ENCODE results near the gene RAE1. TPM values are rescaled to one million over a fixed set of nuclear protein-coding genes. Genes with fewer than 3 reads are reported as not detected.

RAE1 gene
- total and polyA plus RNA-seq, 12 donors: 6.2 to 19.9 (median 15.5) TPM

GRCh38 chr20:57394121-57395082 is 43.3 kb downstream of the RAE1 start:
- DNase-seq: no peak
- WGBS, 2 donors: 52 to 62% methylated on average over 27 of the region's 27 CpGs
- H3K4me3 ChIP-seq: peak overlapping the region in 2 of 10 donors; percentile 1 to 71
- peaks cover 0 to 46% (median 9%) of the 10 kb centered on the region in 9 donors for H3K36me3 ChIP-seq
- intact Hi-C loops (cut with DNase I): loop anchor here in 6 of 10 donors (2.0 to 5.0 kb wide), 4 partner anchors 38 to 48 kb away; no protein-coding TSS in a partner anchor
- no peaks in the 10 kb centered on the region for H3K27me3 ChIP-seq
- TF ChIP-seq CTCF (IDR thresholded peaks at IDR 0.05): no peak
- no peaks in the 10 kb centered on the region for H3K9me3 ChIP-seq
- peak in 1 of 8 donors; percentile 2 for ATAC-seq
- H3K4me1 ChIP-seq: peaks cover 23 to 91% (median 90%) of the 10 kb centered on the region in 9 donors
- peak overlapping the region in 9 of 10 donors; percentile 67 to 97 (median 91) for H3K27ac ChIP-seq

- peak overlapping the region; percentile 67 to 97 (median 88) for H3K27ac ChIP-seq
- H3K4me1 ChIP-seq: peaks cover 26 to 91% (median 90%) of the 10 kb centered on the region in 9 donors
- peak; percentile 80 to 82 for DNase-seq
- H3K27me3 ChIP-seq: no peaks in the 10 kb centered on the region
- intact Hi-C loops (cut with DNase I): loop anchor here in 5 of 10 donors (2.0 to 5.0 kb wide), 3 partner anchors 37 to 42 kb away; no protein-coding TSS in a partner anchor
- H3K36me3 ChIP-seq: peaks cover 0 to 56% (median 9%) of the 10 kb centered on the region in 9 donors
- H3K9me3 ChIP-seq: no peaks in the 10 kb centered on the region
- 32 to 36% methylated on average over 31 of the region's 31 CpGs for WGBS, 2 donors
- TF ChIP-seq CTCF (IDR thresholded peaks at IDR 0.05): no peak
- peak; percentile 44 to 76 (median 66) for ATAC-seq
- peak overlapping the region in 7 of 10 donors; percentile 11 to 29 (median 18) for H3K4me3 ChIP-seq
Measured at GRCh38 chr20:57395111-57395966, 44.3 kb downstream of the RAE1 start.

GRCh38 chr20:57396212-57396983 is 45.3 kb downstream of the RAE1 start:
- peaks cover 0 to 66% (median 15%) of the 10 kb centered on the region in 9 donors for H3K36me3 ChIP-seq
- no peaks in the 10 kb centered on the region for H3K9me3 ChIP-seq
- no peak for DNase-seq
- TF ChIP-seq CTCF (IDR thresholded peaks at IDR 0.05): no peak
- intact Hi-C loops (cut with DNase I): loop anchor here in 4 of 10 donors (5.0 kb wide), 2 partner anchors 36 to 41 kb away; no protein-coding TSS in a partner anchor
- H3K4me1 ChIP-seq: peaks cover 26 to 94% (median 92%) of the 10 kb centered on the region in 9 donors
- H3K27me3 ChIP-seq: no peaks in the 10 kb centered on the region
- peak overlapping the region; percentile 67 to 97 (median 88) for H3K27ac ChIP-seq
- ATAC-seq: no peak
- H3K4me3 ChIP-seq: peak overlapping the region in 4 of 10 donors; percentile 3 to 29 (median 15)
- WGBS, 2 donors: 63 to 67% methylated on average over 16 of the region's 16 CpGs

Data from heart right ventricle (tissue), 16 donors.